ENCODE results near the gene BLVRB.
"Not testable (repeated sequence)": the region's sequence is repeated elsewhere in the genome, so short reads cannot be mapped to it uniquely, and the experiment has no call there.

DNA sequence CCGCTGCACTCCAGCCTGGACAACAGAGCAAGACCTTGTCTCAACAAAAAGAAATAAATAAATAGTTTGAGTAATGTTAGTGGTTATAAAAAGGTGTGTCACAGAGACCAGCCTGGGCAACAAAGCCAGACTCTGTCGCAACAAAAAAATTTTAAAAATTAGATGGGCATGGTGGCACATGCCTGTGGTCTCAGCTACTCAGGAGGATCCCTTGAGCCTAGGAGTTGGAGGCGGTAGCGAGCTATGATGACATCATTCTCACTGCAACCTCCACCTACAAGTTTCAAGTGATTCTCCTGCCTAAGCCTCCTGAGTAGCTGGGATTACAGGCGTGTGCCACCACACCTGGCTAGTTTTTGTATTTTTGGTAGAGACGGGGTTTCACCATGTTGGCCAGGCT is 11.6 kb downstream of the BLVRB start:
- TF ChIP-seq, protein P1, sequence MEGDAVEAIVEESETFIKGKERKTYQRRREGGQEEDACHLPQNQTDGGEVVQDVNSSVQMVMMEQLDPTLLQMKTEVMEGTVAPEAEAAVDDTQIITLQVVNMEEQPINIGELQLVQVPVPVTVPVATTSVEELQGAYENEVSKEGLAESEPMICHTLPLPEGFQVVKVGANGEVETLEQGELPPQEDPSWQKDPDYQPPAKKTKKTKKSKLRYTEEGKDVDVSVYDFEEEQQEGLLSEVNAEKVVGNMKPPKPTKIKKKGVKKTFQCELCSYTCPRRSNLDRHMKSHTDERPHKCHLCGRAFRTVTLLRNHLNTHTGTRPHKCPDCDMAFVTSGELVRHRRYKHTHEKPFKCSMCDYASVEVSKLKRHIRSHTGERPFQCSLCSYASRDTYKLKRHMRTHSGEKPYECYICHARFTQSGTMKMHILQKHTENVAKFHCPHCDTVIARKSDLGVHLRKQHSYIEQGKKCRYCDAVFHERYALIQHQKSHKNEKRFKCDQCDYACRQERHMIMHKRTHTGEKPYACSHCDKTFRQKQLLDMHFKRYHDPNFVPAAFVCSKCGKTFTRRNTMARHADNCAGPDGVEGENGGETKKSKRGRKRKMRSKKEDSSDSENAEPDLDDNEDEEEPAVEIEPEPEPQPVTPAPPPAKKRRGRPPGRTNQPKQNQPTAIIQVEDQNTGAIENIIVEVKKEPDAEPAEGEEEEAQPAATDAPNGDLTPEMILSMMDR (conservative IDR thresholded peaks at IDR 0.05): not testable (repeated sequence)
- TF ChIP-seq EZH2 (IDR thresholded peaks at IDR 0.05; ENCODE audit: low read depth): not testable (repeated sequence)

Measured in PC-9 (cell line).